ENCODE measurements around the gene POR. TPM values are rescaled to one million over a fixed set of nuclear protein-coding genes. Genes with fewer than 3 reads are reported as not detected.

Gene POR
- total and polyA plus RNA-seq, 2 of the 8 experiments (the other 6 are each of a cell fraction or from before 2014, with no cell fraction given): 98.7 to 144 TPM

- TF ChIP-seq SIN3A (conservative IDR thresholded peaks at IDR 0.05 in 1 of 2, IDR thresholded peaks at IDR 0.05 in 1 of 2; ENCODE audit: low read depth in 1 of 2, low read length in 2 of 2) (peak; percentile 79 to 91; a peak in 2 of 4 replicates), TEAD4 (IDR thresholded peaks at IDR 0.05; ENCODE audit: low read depth, low read length) (no peak), CBX8 (IDR thresholded peaks at IDR 0.05; ENCODE audit: borderline replicate concordance, low read depth, low read length) (no peak), NANOG (IDR thresholded peaks at IDR 0.05; ENCODE audit: insufficient read depth, low read depth, low read length, poor library complexity, severe bottlenecking) (no peak), SIRT6 (IDR thresholded peaks at IDR 0.05; ENCODE audit: low read length) (no peak), KDM5A (IDR thresholded peaks at IDR 0.05; ENCODE audit: low read length) (no peak), RAD21 (IDR thresholded peaks at IDR 0.05 in 1 of 2, conservative IDR thresholded peaks at IDR 0.05 in 1 of 2; ENCODE audit: low read depth in 2 of 2, low read length in 2 of 2) (no peak), EZH2 (IDR thresholded peaks at IDR 0.05; ENCODE audit: low read depth, low read length, severe bottlenecking) (no peak), SRF (IDR thresholded peaks at IDR 0.05; ENCODE audit: low read depth, low read length) (no peak), RBBP5 (IDR thresholded peaks at IDR 0.05; ENCODE audit: borderline replicate concordance, low read depth, low read length) (no peak), E2F6 (IDR thresholded peaks at IDR 0.05) (peak; percentile 91), TBP (IDR thresholded peaks at IDR 0.05; ENCODE audit: low read depth, low read length) (peak; percentile 76), CBX5 (IDR thresholded peaks at IDR 0.05; ENCODE audit: low read depth, low read length) (no peak), CREB1 (IDR thresholded peaks at IDR 0.05) (0 out of 2 replicates have a peak, but pooled peaks have one; percentile 35), BCL11A (IDR thresholded peaks at IDR 0.05; ENCODE audit: low read depth in 2 of 2, low read length in 2 of 2) (no peak), CEBPB (IDR thresholded peaks at IDR 0.05; ENCODE audit: low read depth, low read length) (no peak), CHD1 (IDR thresholded peaks at IDR 0.05; ENCODE audit: low read depth, low read length) (no peak), BACH1 (IDR thresholded peaks at IDR 0.05; ENCODE audit: low read length) (no peak), USF2 (IDR thresholded peaks at IDR 0.05; ENCODE audit: low read length) (no peak), GABPA (IDR thresholded peaks at IDR 0.05; ENCODE audit: borderline replicate concordance, insufficient read depth, low read length) (no peak), JUN (IDR thresholded peaks at IDR 0.05; ENCODE audit: low read depth, low read length) (no peak), POU5F1 (IDR thresholded peaks at IDR 0.05; ENCODE audit: low read depth, low read length) (no peak)
These were observed 36.0 kb upstream of the POR start, which contains the start of gene RHBDD2 (continued) for GRCh38 chr7:75878769-75879611.
